GM23338 (cell line): ENCODE measurements around the gene SPSB4. TPM values are rescaled to one million over a fixed set of nuclear protein-coding genes. Genes with fewer than 3 reads are reported as not detected.

Experiments used
- ATAC-seq: fragments of 200-7000 bp; cut with Tn5 transposase; 3 replicates; pipeline ENCODE4 v1.9.1; 2020
- DNase-seq: peaks from one replicate; pipeline ENCODE4 v3.0.0-alpha.2; 2015; ENCODE audit warnings: low spot score
- H2AFZ ChIP-seq: fragments of 200-600 bp; sonication (generic); 2 replicates; pipeline ENCODE4 v1.8.0; 2016; ENCODE audit warnings: antibody characterized with exemption, mild to moderate bottlenecking, moderate library complexity
- H3F3A ChIP-seq: fragments of 200-600 bp; sonication (generic); replicated peaks from 2 replicates; pipeline ENCODE4 v1.8.0; 2017; ENCODE audit warnings: antibody characterized with exemption, mixed run types, low read depth
- H3K27ac ChIP-seq: fragments of 200-600 bp; sonication (generic); 2 replicates; pipeline ENCODE4 v1.6.1; 2016; ENCODE audit warnings: low read depth
- H3K27me3 ChIP-seq: fragments of 200-600 bp; sonication (generic); 2 replicates; pipeline ENCODE4 v1.8.0; 2016; ENCODE audit warnings: mild to moderate bottlenecking, mixed run types, moderate library complexity; ENCODE audit not compliant: insufficient read depth
- H3K36me3 ChIP-seq: fragments of 200-600 bp; sonication (generic); 2 replicates; pipeline ENCODE4 v1.8.0; 2016; ENCODE audit warnings: mild to moderate bottlenecking; ENCODE audit not compliant: insufficient read depth
- H3K4me1 ChIP-seq: fragments of 200-600 bp; sonication (generic); 2 replicates; pipeline ENCODE4 v1.8.0; 2016; ENCODE audit warnings: mild to moderate bottlenecking, moderate library complexity; ENCODE audit not compliant: insufficient read depth
- H3K4me2 ChIP-seq: fragments of 200-600 bp; sonication (generic); 2 replicates; pipeline ENCODE4 v1.7.1; 2017; ENCODE audit warnings: mixed run types
- H3K4me3 ChIP-seq: fragments of 200-600 bp; sonication (generic); 2 replicates; pipeline ENCODE4 v1.6.1; 2016; ENCODE audit warnings: mixed run types
- H3K79me2 ChIP-seq: fragments of 200-600 bp; sonication (generic); replicated peaks from 2 replicates; pipeline ENCODE4 v1.8.0; 2017; ENCODE audit warnings: mild to moderate bottlenecking; ENCODE audit not compliant: insufficient read depth
- H3K9me2 ChIP-seq: fragments of 200-600 bp; sonication (generic); 2 replicates; pipeline ENCODE4 v1.8.0; 2017; ENCODE audit not compliant: insufficient read depth
- H4K20me1 ChIP-seq: fragments of 200-600 bp; sonication (generic); replicated peaks from 2 replicates; pipeline ENCODE4 v1.8.0; 2017; ENCODE audit warnings: mild to moderate bottlenecking; ENCODE audit not compliant: insufficient read depth
- H3K27ac Mint-ChIP-seq: 2 replicates; pipeline ENCODE4 v1.8.0; 2020; ENCODE audit warnings: inconsistent platforms, mild to moderate bottlenecking, moderate library complexity, mixed read lengths
- H3K27me3 Mint-ChIP-seq: 3 replicates; pipeline ENCODE4 v1.8.0; 2022; ENCODE audit warnings: low read depth, mild to moderate bottlenecking, moderate library complexity, mixed read lengths, inconsistent platforms; ENCODE audit not compliant: insufficient read depth, poor library complexity
- H3K36me3 Mint-ChIP-seq: 3 replicates; pipeline ENCODE4 v1.8.0; 2021; ENCODE audit warnings: low read depth, mild to moderate bottlenecking, inconsistent platforms, moderate library complexity, mixed read lengths
- H3K4me1 Mint-ChIP-seq: 3 replicates; pipeline ENCODE4 v1.8.0; 2020; ENCODE audit warnings: mild to moderate bottlenecking, inconsistent platforms, mixed read lengths
- H3K4me3 Mint-ChIP-seq: 3 replicates; pipeline ENCODE4 v1.8.0; 2021; ENCODE audit warnings: moderate library complexity, mild to moderate bottlenecking, inconsistent platforms, mixed read lengths
- H3K9me3 Mint-ChIP-seq: 3 replicates; pipeline ENCODE4 v1.8.0; 2020; ENCODE audit warnings: moderate library complexity, mild to moderate bottlenecking, inconsistent platforms, mixed read lengths
- EZH2 ChIP-seq: fragments of 200-600 bp; sonication (generic); IDR thresholded peaks from one replicate; pipeline ENCODE4 v1.8.0; 2017; ENCODE audit warnings: antibody characterized with exemption, mild to moderate bottlenecking, low read depth; ENCODE audit not compliant: unreplicated experiment
- EZH2phosphoT487 ChIP-seq: fragments of 200-600 bp; sonication (generic); IDR thresholded peaks from one replicate; pipeline ENCODE4 v1.8.1; 2018; ENCODE audit warnings: antibody characterized with exemption; ENCODE audit not compliant: unreplicated experiment
- JUNB ChIP-seq: IDR thresholded peaks from one replicate; pipeline ENCODE4 v1.6.1; 2016; ENCODE audit warnings: antibody characterized with exemption; ENCODE audit not compliant: unreplicated experiment
- NANOG ChIP-seq: IDR thresholded peaks from 2 replicates; pipeline ENCODE4 v1.6.1; 2016; ENCODE audit warnings: antibody characterized with exemption, borderline replicate concordance
- ZNF114 ChIP-seq: fragments of 250-450 bp; sonication (Bioruptor Pico); IDR thresholded peaks from 2 replicates; pipeline ENCODE4 v1.5.0; 2020; ENCODE audit warnings: mild to moderate bottlenecking, moderate library complexity
- ZNF331 ChIP-seq: fragments of 250-450 bp; sonication (Bioruptor Pico); IDR thresholded peaks from 2 replicates; pipeline ENCODE4 v1.5.0; 2020; ENCODE audit warnings: low read depth, mild to moderate bottlenecking, moderate library complexity
- polyA plus RNA-seq: library from polyadenylated mRNA; unstranded; fragments of >200 nt; fragmentation: Nextera tagmentation; extraction: Ambion mirVana; gene quantifications from 2 replicates; pipeline ENCODE4 v1.2.1, GENCODE V29; 2016
- total RNA-seq: library from RNA; depleted of rRNA; stranded (reverse); fragments of >200 nt; shearing (Covaris generic); gene quantifications from 2 replicates; pipeline ENCODE4 v1.2.3, GENCODE V29; 2014
- TF ChIP-seq, protein P1 (sequence below): fragments of 250-450 bp; sonication (Bioruptor Pico); IDR thresholded peaks from 2 replicates; pipeline ENCODE4 v1.5.0; 2020; ENCODE audit warnings: mild to moderate bottlenecking, moderate library complexity
- TF ChIP-seq, protein P2 (sequence below): IDR thresholded peaks from 2 replicates; pipeline ENCODE4 v1.6.1; 2016; ENCODE audit warnings: antibody characterized with exemption

Gene SPSB4
- total and polyA plus RNA-seq, 2 experiments from 2014 or later: 6.7 to 25.9 TPM

DNA sequence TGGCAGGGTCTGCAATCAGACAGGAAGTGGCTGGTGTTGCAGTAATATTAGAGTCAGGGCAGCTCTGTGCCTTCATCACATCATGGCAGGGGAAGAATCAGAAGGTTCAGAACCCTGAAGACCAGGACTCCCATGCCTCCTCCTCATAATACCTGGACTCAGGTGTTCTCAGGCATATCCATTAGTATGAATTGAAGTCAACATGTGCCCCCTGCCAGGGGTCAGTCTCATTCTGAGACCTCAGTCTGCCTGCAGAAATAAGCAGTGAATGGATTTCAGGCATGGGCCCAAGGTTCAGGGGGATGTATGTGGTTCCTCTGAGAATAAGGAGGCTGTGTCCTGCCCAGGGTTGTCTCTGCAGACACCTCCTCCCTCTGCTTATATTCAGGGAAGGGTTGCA, 74.2 kb downstream of the SPSB4 start (continued):
- TF ChIP-seq, protein P1, sequence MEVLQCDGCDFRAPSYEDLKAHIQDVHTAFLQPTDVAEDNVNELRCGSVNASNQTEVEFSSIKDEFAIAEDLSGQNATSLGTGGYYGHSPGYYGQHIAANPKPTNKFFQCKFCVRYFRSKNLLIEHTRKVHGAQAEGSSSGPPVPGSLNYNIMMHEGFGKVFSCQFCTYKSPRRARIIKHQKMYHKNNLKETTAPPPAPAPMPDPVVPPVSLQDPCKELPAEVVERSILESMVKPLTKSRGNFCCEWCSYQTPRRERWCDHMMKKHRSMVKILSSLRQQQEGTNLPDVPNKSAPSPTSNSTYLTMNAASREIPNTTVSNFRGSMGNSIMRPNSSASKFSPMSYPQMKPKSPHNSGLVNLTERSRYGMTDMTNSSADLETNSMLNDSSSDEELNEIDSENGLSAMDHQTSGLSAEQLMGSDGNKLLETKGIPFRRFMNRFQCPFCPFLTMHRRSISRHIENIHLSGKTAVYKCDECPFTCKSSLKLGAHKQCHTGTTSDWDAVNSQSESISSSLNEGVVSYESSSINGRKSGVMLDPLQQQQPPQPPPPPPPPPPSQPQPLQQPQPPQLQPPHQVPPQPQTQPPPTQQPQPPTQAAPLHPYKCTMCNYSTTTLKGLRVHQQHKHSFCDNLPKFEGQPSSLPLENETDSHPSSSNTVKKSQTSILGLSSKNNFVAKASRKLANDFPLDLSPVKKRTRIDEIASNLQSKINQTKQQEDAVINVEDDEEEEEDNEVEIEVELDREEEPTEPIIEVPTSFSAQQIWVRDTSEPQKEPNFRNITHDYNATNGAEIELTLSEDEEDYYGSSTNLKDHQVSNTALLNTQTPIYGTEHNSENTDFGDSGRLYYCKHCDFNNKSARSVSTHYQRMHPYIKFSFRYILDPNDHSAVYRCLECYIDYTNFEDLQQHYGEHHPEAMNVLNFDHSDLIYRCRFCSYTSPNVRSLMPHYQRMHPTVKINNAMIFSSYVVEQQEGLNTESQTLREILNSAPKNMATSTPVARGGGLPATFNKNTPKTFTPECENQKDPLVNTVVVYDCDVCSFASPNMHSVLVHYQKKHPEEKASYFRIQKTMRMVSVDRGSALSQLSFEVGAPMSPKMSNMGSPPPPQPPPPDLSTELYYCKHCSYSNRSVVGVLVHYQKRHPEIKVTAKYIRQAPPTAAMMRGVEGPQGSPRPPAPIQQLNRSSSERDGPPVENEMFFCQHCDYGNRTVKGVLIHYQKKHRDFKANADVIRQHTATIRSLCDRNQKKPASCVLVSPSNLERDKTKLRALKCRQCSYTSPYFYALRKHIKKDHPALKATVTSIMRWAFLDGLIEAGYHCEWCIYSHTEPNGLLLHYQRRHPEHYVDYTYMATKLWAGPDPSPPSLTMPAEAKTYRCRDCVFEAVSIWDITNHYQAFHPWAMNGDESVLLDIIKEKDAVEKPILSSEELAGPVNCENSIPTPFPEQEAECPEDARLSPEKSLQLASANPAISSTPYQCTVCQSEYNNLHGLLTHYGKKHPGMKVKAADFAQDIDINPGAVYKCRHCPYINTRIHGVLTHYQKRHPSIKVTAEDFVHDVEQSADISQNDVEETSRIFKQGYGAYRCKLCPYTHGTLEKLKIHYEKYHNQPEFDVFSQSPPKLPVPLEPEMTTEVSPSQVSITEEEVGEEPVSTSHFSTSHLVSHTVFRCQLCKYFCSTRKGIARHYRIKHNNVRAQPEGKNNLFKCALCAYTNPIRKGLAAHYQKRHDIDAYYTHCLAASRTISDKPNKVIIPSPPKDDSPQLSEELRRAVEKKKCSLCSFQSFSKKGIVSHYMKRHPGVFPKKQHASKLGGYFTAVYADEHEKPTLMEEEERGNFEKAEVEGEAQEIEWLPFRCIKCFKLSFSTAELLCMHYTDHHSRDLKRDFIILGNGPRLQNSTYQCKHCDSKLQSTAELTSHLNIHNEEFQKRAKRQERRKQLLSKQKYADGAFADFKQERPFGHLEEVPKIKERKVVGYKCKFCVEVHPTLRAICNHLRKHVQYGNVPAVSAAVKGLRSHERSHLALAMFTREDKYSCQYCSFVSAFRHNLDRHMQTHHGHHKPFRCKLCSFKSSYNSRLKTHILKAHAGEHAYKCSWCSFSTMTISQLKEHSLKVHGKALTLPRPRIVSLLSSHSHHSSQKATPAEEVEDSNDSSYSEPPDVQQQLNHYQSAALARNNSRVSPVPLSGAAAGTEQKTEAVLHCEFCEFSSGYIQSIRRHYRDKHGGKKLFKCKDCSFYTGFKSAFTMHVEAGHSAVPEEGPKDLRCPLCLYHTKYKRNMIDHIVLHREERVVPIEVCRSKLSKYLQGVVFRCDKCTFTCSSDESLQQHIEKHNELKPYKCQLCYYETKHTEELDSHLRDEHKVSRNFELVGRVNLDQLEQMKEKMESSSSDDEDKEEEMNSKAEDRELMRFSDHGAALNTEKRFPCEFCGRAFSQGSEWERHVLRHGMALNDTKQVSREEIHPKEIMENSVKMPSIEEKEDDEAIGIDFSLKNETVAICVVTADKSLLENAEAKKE (CRISPR knock-in tag): no peak
- TF ChIP-seq ZNF114 (CRISPR knock-in tag): no peak

DNA sequence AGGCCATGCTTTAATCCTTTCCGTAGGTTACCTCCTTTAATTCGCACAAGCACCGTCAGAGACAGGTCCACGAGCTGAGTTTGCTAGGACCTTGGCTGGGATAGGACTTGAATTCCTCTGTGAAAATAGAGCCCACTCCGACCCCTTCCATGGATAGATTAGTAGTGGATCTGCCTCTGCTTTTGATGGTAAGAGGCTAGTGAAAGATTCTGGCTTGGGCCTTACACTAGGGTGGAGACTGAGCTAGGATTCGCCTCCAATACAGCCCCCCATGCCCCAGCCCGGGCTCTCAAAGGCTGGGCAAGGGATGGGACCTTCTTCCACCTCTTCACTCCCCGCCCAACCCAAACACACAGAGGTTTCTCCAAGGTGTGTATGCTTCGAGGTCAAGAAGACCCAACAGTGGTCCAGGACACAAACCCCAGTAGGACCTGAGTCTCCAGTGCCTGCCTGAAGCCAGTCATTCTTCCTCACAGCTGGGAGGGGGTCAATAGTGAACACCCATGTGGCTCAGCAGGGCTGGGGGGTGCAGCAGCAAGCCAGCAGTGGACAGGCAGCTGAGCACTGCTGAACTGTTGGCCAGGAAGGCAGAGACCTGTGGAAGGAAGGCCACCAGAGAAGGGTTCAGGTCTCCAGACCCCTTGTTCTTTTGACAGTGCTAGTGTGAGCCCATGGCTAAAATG, 75.7 kb downstream of the SPSB4 start:
- H3K4me1 Mint-ChIP-seq: no peaks in the 10 kb centered on the region; the same call in 1 of the 3 replicates
- no peak overlapping the region for H2AFZ ChIP-seq
- no peak overlapping the region for H3K4me2 ChIP-seq
- DNase-seq (no peak), ATAC-seq (no peak)
- peaks cover 5% of the 10 kb centered on the region; the same call in 2 of the 3 replicates for H3K9me3 Mint-ChIP-seq
- H3K27ac ChIP-seq: no peak overlapping the region
- no peak overlapping the region for H3K27ac Mint-ChIP-seq
- no peaks in the 10 kb centered on the region for H3K27me3 ChIP-seq
- no peaks in the 10 kb centered on the region for H3F3A ChIP-seq
- no peak overlapping the region for H3K4me3 Mint-ChIP-seq
- no peaks in the 10 kb centered on the region for H3K79me2 ChIP-seq
- H4K20me1 ChIP-seq: no peaks in the 10 kb centered on the region
- H3K27me3 Mint-ChIP-seq: peaks cover 6% of the 10 kb centered on the region
- H3K4me1 ChIP-seq: no peaks in the 10 kb centered on the region
- no peaks in the 10 kb centered on the region for H3K9me2 ChIP-seq
- H3K4me3 ChIP-seq: no peak overlapping the region
- 0 out of 3 replicates have a peak, but pooled peaks cover 5% of the 10 kb centered on the region for H3K36me3 Mint-ChIP-seq
- no peaks in the 10 kb centered on the region for H3K36me3 ChIP-seq
- TF ChIP-seq JUNB: no peak
- no peak for TF ChIP-seq ZNF114 (CRISPR knock-in tag)
- no peak for TF ChIP-seq EZH2phosphoT487
- no peak for TF ChIP-seq EZH2
- no peak for TF ChIP-seq NANOG
- TF ChIP-seq, protein P2, sequence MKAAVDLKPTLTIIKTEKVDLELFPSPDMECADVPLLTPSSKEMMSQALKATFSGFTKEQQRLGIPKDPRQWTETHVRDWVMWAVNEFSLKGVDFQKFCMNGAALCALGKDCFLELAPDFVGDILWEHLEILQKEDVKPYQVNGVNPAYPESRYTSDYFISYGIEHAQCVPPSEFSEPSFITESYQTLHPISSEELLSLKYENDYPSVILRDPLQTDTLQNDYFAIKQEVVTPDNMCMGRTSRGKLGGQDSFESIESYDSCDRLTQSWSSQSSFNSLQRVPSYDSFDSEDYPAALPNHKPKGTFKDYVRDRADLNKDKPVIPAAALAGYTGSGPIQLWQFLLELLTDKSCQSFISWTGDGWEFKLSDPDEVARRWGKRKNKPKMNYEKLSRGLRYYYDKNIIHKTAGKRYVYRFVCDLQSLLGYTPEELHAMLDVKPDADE: no peak
- no peak for TF ChIP-seq ZNF331 (CRISPR knock-in tag)
- TF ChIP-seq, protein P1 (CRISPR knock-in tag): no peak
